HepG2 (cell line): ENCODE results near the gene CLEC18C. TPM values are rescaled to one million over a fixed set of nuclear protein-coding genes. Genes with fewer than 3 reads are reported as not detected.

Source experiments
- BRCA1 ChIP-seq: sonication (generic); formaldehyde crosslinking; IDR thresholded peaks from 2 replicates; pipeline ENCODE4 v1.4.0; 2020; ENCODE audit warnings: missing genetic modification reagents
- MAZ ChIP-seq, 2 experiments: sonication (generic) in 1 of 2; formaldehyde crosslinking in 1 of 2; IDR thresholded peaks; 2 replicates each; pipeline versions ENCODE4 v1.5.0 to v1.6.1; 2012 to 2020; ENCODE audit warnings: low read depth in 2 of 2, mild to moderate bottlenecking in 2 of 2, borderline replicate concordance in 1 of 2, improper control_type of control experiment in 1 of 2, low read length in 1 of 2, missing genetic modification reagents in 1 of 2, moderate library complexity in 1 of 2
- MYC ChIP-seq: sonication (generic); formaldehyde crosslinking; IDR thresholded peaks from 2 replicates; pipeline ENCODE4 v1.9.0; 2021; ENCODE audit warnings: missing genetic modification reagents, borderline replicate concordance
- PRPF4 ChIP-seq: fragments of 200-400 bp; formaldehyde crosslinking; IDR thresholded peaks from 2 replicates; pipeline ENCODE4 v1.6.1; 2016; ENCODE audit warnings: low read length, low read depth; ENCODE audit not compliant: poor library complexity, severe bottlenecking
- REXO4 ChIP-seq: sonication (generic); formaldehyde crosslinking; IDR thresholded peaks from 2 replicates; pipeline ENCODE4 v1.8.0; 2022; ENCODE audit warnings: missing genetic modification reagents, mild to moderate bottlenecking, borderline replicate concordance
- SOX13 ChIP-seq, 3 experiments: fragments of 450-650 bp in 1 of 3; sonication (generic) in 1 of 3; formaldehyde crosslinking in 1 of 3; IDR thresholded peaks in 2 of 3; conservative IDR thresholded peaks in 1 of 3; 2 replicates each; pipeline versions ENCODE4 v1.5.0 to v1.6.1; 2016 to 2020; ENCODE audit warnings: antibody characterized with exemption in 1 of 3, mild to moderate bottlenecking in 1 of 3, missing compliant biosample characterization in 1 of 3, missing genetic modification reagents in 1 of 3, moderate library complexity in 1 of 3
- ZBTB42 ChIP-seq: sonication (generic); formaldehyde crosslinking; IDR thresholded peaks from 2 replicates; pipeline ENCODE4 v1.5.0; 2020; ENCODE audit warnings: mild to moderate bottlenecking, missing genetic modification reagents
- ZBTB7A ChIP-seq: sonication (generic); formaldehyde crosslinking; IDR thresholded peaks from 2 replicates; pipeline ENCODE4 v1.8.0; 2022; ENCODE audit warnings: mild to moderate bottlenecking, missing genetic modification reagents
- ZFP36L2 ChIP-seq: sonication (generic); formaldehyde crosslinking; IDR thresholded peaks from 2 replicates; pipeline ENCODE4 v1.4.0; 2020; ENCODE audit warnings: missing genetic modification reagents
- ZIK1 ChIP-seq: sonication (generic); formaldehyde crosslinking; IDR thresholded peaks from 2 replicates; pipeline ENCODE4 v1.5.0; 2020; ENCODE audit warnings: mild to moderate bottlenecking, low read depth, missing genetic modification reagents, borderline replicate concordance
- ZNF230 ChIP-seq: sonication (generic); formaldehyde crosslinking; IDR thresholded peaks from 2 replicates; pipeline ENCODE4 v1.4.0; 2020; ENCODE audit warnings: mild to moderate bottlenecking, missing genetic modification reagents
- ZNF569 ChIP-seq: sonication (generic); formaldehyde crosslinking; IDR thresholded peaks from 2 replicates; pipeline ENCODE4 v1.5.0; 2020; ENCODE audit warnings: mild to moderate bottlenecking, missing genetic modification reagents, moderate library complexity, borderline replicate concordance
- ZNF737 ChIP-seq: sonication (generic); formaldehyde crosslinking; IDR thresholded peaks from 2 replicates; pipeline ENCODE4 v1.5.0; 2020; ENCODE audit warnings: missing genetic modification reagents, mild to moderate bottlenecking, borderline replicate concordance
- polyA plus RNA-seq, 8 experiments: library from polyadenylated mRNA; depleted of rRNA in 3 of 8; stranded (reverse) in 7 of 8; unstranded in 1 of 8; fragments of >200 nt; fragmentation: Illumina TruSeq in 4 of 8; extraction: Trizol in 4 of 8; gene quantifications; 2 replicates each; pipeline versions ENCODE4 v1.2.1 to v1.2.3, GENCODE V29; 2011 to 2016; ENCODE audit warnings: low read depth in 4 of 8, missing spikeins in 1 of 8, mixed read lengths in 1 of 8; ENCODE audit not compliant: insufficient read depth in 1 of 8
- total RNA-seq, 5 experiments: library from RNA; depleted of rRNA; stranded (reverse); fragments of >200 nt; fragmentation: Illumina TruSeq; extraction: Trizol; gene quantifications; 2 replicates each; pipeline ENCODE4 v1.2.3, GENCODE V29; 2016; ENCODE audit warnings: low read depth in 1 of 5
- TF ChIP-seq, protein P1 (sequence below): sonication (generic); formaldehyde crosslinking; IDR thresholded peaks from 2 replicates; pipeline ENCODE4 v1.4.0; 2020; ENCODE audit warnings: missing genetic modification reagents
- TF ChIP-seq, protein P2 (sequence below): sonication (generic); formaldehyde crosslinking; IDR thresholded peaks from 2 replicates; pipeline ENCODE4 v1.4.0; 2020; ENCODE audit warnings: mild to moderate bottlenecking, missing genetic modification reagents
- TF ChIP-seq, protein P3 (sequence below): sonication (generic); formaldehyde crosslinking; IDR thresholded peaks from 2 replicates; pipeline ENCODE4 v1.4.0; 2020; ENCODE audit warnings: missing genetic modification reagents
- TF ChIP-seq, protein P4 (sequence below): sonication (generic); formaldehyde crosslinking; IDR thresholded peaks from 2 replicates; pipeline ENCODE4 v1.4.0; 2020; ENCODE audit warnings: missing genetic modification reagents
- TF ChIP-seq, protein P5 (sequence below): sonication (generic); formaldehyde crosslinking; IDR thresholded peaks from 2 replicates; pipeline ENCODE4 v1.8.0; 2022; ENCODE audit warnings: mild to moderate bottlenecking, missing genetic modification reagents
- TF ChIP-seq, protein P6 (sequence below): sonication (generic); formaldehyde crosslinking; IDR thresholded peaks from 2 replicates; pipeline ENCODE4 v1.9.0; 2021; ENCODE audit warnings: missing genetic modification reagents, mild to moderate bottlenecking, borderline replicate concordance

Gene CLEC18C
- total and polyA plus RNA-seq, 2 of the 13 experiments (the other 11 are each of a cell fraction or from before 2014, with no cell fraction given), result 0.15 to 0.29 TPM

DNA sequence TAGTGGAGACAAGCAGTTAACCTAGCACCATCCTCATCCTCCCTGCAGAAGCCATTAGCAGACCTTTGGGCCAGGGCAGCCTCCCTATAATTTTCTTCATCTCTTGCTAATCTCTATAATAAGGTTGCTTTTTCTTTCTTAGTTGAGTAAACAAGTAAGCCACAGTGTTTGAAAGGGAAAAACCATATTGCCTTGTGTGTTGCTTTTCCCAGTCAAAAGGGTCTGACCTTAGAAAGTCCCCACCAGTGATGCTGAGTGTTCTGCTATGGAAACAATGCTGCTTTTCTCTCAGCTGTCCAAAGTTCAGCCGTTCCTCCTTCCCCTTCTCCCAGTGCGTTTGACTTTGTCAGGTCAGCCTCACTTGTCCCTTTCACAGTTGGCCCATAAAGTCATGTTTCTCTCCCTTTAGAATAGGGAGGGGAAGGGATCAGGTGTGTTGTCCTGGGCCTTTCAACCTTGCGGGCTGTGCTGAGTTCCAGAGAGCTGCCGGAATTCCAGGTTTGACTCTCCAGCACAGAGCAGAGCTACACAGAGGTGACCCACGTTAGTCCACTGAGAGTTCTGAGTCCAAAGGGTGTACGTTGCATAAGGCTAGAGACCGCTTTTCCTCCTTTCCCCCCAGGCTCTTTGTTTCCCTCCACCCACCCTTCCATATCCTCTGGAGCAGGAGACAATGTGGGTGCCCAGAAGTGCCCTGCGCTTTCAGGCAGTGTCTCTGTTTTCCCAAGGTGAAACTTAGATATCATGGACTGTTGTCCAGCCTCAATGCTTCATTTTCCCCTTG lies 15.9 kb upstream of the CLEC18C start (continued):
- TF ChIP-seq BRCA1 (CRISPR knock-in tag), result no peak
- TF ChIP-seq, protein P1, sequence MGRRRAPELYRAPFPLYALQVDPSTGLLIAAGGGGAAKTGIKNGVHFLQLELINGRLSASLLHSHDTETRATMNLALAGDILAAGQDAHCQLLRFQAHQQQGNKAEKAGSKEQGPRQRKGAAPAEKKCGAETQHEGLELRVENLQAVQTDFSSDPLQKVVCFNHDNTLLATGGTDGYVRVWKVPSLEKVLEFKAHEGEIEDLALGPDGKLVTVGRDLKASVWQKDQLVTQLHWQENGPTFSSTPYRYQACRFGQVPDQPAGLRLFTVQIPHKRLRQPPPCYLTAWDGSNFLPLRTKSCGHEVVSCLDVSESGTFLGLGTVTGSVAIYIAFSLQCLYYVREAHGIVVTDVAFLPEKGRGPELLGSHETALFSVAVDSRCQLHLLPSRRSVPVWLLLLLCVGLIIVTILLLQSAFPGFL (CRISPR knock-in tag), result no peak
- TF ChIP-seq, protein P2, sequence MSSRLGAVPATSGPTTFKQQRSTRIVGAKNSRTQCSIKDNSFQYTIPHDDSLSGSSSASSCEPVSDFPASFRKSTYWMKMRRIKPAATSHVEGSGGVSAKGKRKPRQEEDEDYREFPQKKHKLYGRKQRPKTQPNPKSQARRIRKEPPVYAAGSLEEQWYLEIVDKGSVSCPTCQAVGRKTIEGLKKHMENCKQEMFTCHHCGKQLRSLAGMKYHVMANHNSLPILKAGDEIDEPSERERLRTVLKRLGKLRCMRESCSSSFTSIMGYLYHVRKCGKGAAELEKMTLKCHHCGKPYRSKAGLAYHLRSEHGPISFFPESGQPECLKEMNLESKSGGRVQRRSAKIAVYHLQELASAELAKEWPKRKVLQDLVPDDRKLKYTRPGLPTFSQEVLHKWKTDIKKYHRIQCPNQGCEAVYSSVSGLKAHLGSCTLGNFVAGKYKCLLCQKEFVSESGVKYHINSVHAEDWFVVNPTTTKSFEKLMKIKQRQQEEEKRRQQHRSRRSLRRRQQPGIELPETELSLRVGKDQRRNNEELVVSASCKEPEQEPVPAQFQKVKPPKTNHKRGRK (CRISPR knock-in tag), result no peak
- no peak for TF ChIP-seq ZFP36L2 (CRISPR knock-in tag)
- no peak; the same call in 1 of the 2 replicates for TF ChIP-seq MAZ (IDR thresholded peaks at IDR 0.05; ENCODE audit: borderline replicate concordance, low read depth, low read length)
- peak; percentile 51; the same call in 1 of the 2 replicates for TF ChIP-seq MAZ (CRISPR knock-in tag; IDR thresholded peaks at IDR 0.05; ENCODE audit: low read depth)
- TF ChIP-seq, protein P3, sequence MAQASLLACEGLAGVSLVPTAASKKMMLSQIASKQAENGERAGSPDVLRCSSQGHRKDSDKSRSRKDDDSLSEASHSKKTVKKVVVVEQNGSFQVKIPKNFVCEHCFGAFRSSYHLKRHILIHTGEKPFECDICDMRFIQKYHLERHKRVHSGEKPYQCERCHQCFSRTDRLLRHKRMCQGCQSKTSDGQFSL (CRISPR knock-in tag), result no peak
- TF ChIP-seq REXO4 (CRISPR knock-in tag), result no peak
- TF ChIP-seq, protein P4, sequence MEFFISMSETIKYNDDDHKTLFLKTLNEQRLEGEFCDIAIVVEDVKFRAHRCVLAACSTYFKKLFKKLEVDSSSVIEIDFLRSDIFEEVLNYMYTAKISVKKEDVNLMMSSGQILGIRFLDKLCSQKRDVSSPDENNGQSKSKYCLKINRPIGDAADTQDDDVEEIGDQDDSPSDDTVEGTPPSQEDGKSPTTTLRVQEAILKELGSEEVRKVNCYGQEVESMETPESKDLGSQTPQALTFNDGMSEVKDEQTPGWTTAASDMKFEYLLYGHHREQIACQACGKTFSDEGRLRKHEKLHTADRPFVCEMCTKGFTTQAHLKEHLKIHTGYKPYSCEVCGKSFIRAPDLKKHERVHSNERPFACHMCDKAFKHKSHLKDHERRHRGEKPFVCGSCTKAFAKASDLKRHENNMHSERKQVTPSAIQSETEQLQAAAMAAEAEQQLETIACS (CRISPR knock-in tag), result no peak
- TF ChIP-seq ZNF569, result no peak
- peak; percentile 33; the same call in 1 of the 2 replicates for TF ChIP-seq ZIK1
- TF ChIP-seq, protein P5, sequence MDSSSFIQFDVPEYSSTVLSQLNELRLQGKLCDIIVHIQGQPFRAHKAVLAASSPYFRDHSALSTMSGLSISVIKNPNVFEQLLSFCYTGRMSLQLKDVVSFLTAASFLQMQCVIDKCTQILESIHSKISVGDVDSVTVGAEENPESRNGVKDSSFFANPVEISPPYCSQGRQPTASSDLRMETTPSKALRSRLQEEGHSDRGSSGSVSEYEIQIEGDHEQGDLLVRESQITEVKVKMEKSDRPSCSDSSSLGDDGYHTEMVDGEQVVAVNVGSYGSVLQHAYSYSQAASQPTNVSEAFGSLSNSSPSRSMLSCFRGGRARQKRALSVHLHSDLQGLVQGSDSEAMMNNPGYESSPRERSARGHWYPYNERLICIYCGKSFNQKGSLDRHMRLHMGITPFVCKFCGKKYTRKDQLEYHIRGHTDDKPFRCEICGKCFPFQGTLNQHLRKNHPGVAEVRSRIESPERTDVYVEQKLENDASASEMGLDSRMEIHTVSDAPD (CRISPR knock-in tag), result peak; percentile 71; the same call in 1 of the 2 replicates
- no peak for TF ChIP-seq ZBTB42 (CRISPR knock-in tag)
- peak; percentile 79; the same call in 1 of the 2 replicates for TF ChIP-seq ZNF230
- TF ChIP-seq MYC (CRISPR knock-in tag), result peak; percentile 79; the same call in 1 of the 2 replicates
- TF ChIP-seq, protein P6, sequence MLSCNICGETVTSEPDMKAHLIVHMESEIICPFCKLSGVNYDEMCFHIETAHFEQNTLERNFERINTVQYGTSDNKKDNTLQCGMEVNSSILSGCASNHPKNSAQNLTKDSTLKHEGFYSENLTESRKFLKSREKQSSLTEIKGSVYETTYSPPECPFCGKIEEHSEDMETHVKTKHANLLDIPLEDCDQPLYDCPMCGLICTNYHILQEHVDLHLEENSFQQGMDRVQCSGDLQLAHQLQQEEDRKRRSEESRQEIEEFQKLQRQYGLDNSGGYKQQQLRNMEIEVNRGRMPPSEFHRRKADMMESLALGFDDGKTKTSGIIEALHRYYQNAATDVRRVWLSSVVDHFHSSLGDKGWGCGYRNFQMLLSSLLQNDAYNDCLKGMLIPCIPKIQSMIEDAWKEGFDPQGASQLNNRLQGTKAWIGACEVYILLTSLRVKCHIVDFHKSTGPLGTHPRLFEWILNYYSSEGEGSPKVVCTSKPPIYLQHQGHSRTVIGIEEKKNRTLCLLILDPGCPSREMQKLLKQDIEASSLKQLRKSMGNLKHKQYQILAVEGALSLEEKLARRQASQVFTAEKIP (CRISPR knock-in tag), result no peak
- TF ChIP-seq PRPF4, result no peak
- TF ChIP-seq ZBTB7A, result peak; percentile 89
- peak; percentile 54; the same call in 1 of the 2 replicates for TF ChIP-seq SOX13 (IDR thresholded peaks at IDR 0.05)
- peak in 1 of 2 experiments; percentile 90; a peak in 2 of 4 replicates for TF ChIP-seq SOX13 (CRISPR knock-in tag; conservative IDR thresholded peaks at IDR 0.05 in 1 of 2, IDR thresholded peaks at IDR 0.05 in 1 of 2)
- no peak for TF ChIP-seq ZNF737
